Stimulated activated CD4-positive, alpha-beta T cell treated with anti-CD3 and anti-CD28 coated beads, Interleukin-15, amount 100 ng/mL, for 24 hours (primary cell): ENCODE results near the gene MAP3K4.

Experiments used
- DNase-seq: peaks from one replicate; pipeline ENCODE4 v3.0.0-alpha.2; 2020

MAP3K4 gene

DNA sequence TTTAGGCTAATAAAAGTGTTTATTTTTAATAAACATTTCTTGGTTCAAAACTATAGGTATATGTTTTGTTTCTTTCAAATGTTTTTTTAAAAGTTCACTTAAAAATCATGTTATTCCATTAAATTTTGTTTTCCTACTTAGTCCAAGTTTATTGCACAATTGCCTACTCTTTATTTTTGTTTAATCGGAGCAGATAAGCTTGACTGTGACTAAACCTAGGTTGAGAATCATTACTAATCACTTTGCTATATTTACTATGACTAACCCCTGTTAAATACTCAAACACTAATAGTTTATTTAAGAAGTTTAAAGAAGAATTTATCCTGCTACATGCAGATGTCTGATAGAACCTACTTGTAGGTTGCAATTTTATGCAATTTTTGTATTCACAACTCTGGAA is 18.8 kb downstream of the MAP3K4 start:
- DNase-seq, result no peak

DNA sequence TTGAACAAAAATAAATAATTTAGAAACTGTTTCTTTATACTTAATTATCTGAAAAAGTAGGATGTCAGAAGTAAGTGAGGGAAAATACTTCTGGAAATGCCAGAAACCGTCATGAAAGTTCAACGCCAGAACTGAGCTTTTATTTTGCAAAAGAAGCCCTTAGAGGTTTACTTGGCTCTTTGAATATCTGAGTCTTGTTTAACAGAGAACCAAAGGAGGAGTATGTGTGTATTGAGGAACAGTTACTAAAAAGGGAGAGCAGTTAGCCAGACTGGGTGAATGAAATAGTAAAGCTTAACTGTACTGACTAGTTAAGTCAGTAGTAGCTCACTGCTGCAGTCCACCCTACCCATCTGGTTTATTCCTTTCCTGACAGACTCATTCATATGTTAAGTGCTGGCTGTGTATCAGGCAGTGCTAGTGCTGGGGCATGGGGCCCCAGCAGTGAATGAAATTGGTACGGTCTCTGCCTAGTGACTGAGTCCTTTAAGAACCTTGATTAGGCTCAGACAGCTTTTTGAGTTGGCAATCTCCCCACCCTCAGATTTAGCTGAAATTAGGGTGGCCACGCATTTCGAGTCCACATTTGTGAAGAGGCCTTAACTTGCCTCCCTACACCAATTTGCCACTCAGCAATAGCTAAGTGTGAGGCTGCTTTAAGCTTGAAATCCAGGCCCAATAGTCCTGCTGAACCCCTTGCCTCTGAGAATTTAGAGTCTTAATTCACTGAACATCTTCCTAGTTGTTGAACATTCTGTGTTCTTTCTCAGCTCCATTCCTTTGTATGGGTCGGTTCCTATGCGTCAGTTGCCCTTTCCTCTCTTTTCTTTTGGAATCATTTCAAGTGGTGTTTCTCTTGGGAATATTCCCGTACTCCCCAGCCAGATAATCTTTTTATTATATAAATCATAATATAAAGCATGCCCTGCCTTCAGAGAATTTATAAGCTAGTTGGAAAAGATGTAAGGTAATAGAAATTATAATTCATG is 20.2 kb downstream of the MAP3K4 start:
- no peak for DNase-seq

GRCh38 chr6:161013695-161014094 is 22.1 kb downstream of the MAP3K4 start:
- DNase-seq, result no peak

DNA sequence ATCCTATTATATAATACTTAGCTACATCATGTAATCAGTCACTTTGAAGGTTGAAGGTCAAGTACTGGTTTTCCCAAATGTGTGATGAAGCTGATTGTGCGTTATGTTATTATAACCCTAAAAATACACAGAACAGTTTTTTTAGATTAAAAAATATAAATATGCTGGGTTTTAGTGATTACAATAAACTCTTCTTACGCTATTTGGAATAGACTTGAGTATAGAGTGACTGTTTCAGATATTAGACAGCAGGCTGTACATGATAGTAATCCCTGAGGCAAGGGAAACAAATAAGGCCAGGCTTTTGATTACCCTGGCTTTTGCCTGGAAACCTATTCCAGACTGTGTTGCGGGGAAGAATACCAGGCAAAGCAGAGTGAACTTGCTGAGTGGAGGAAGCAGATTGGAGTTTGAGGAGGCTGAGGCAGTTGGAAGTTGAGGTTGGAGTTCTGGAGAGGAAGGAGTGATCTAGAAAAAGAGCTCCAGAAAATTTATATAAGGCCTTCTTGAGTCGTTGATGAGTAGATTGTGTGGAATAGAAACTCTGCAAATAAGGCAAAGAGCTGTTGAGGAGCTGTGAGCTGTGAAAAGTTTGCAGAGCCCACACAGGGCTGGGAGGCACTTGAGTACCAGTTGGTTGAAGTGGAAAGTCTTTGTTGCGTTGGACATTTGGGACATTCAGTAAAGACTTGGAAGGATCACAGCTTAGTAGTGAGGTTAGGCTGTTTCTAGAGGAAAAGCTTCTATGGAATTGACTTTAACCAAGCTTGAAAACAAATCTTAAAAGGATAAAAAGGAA is 26.4 kb downstream of the MAP3K4 start:
- DNase-seq, result no peak

- DNase-seq, result no peak
Observed at GRCh38 chr6:161019324-161019839, 27.8 kb downstream of the MAP3K4 start.

DNA sequence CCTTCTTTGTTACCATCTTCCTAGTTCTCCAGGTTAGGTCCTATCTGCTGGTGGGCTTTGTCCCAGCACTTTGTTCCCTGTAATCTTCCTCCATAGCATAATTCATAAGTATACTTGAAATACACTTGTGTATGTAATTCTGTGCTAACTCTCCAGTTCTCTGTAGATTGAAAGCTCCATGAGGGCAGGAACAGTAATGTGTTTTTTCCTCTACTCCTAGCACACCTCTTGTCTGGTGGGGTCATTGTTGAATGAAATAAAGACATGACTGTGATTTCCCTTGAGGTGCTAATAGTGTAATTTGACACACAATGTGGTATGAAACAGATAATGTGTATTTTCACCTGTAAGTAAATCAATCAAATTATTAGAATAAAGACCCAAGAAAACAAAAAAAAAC is 30.0 kb downstream of the MAP3K4 start:
- DNase-seq, result no peak

GRCh38 chr6:161021998-161022743 is 30.6 kb downstream of the MAP3K4 start:
- no peak for DNase-seq

- no peak for DNase-seq
Observed at GRCh38 chr6:161023316-161023715, 31.7 kb downstream of the MAP3K4 start.

DNA sequence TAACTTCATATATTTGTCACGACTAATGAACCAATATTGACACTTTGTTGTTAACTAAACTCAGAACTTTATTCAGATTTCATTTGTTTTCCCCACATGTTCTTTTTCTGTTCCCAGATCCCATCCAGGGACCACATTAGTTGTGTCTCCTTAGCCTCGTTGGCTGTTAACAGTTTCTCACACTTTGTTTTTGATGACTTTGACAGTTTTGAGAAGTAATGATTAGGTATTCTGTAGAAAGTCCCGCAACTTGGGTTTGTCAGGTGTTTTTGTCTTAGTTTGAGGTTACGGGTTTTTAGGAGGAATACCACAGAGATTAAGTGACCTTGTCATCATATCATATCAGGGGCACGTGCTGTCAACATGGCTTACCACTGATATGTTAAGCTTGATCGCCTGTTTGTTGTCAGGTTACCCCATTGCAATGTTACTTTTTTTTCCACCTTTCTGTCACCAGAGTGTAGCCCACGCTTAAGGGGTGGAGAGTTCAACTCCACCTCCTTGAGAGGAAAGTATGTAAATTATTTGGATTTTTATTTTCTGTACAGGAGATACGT is 32.9 kb downstream of the MAP3K4 start:
- DNase-seq, result no peak

- no peak for DNase-seq
Observed at GRCh38 chr6:161027385-161027784, 35.8 kb downstream of the MAP3K4 start.

- DNase-seq, result no peak
Observed at GRCh38 chr6:161029195-161029809, 37.7 kb downstream of the MAP3K4 start.

DNA sequence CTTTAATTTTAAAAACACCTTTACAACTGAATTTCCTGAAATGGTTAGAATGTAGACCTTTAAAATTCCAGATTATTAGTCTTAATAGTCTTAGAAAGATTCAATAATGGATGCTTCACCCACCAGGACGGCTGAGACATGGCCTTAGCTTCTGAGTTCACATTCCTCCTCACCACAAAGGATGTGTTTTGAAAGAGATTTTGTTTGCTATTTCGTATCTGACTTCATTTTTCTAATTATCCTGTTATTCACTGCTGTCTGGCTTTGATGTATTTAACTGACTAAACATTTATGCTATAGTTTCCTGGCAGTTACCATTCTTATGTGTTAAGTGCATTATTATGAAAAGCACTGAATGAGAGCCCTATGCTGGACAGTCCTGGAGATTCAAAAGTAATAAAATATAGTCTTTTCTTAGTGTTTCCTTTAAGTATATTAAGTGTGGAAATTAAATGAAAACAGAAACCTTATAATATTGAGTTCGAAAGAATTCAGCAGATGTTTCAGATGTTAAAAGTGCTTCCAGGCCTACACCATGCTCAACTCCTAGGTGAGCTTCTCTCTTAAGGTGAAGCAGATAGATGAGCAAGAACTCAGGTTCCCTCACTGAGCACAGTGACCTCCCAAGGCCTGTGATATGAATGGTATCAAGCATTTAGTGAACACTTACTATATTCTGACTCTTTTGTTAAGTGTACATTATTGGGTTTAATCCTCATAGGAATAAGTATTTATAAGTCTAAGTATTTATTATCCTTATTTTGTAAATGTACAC is 40.3 kb downstream of the MAP3K4 start:
- no peak for DNase-seq

- no peak for DNase-seq
Observed at GRCh38 chr6:161033667-161034066, 42.1 kb downstream of the MAP3K4 start.

DNA sequence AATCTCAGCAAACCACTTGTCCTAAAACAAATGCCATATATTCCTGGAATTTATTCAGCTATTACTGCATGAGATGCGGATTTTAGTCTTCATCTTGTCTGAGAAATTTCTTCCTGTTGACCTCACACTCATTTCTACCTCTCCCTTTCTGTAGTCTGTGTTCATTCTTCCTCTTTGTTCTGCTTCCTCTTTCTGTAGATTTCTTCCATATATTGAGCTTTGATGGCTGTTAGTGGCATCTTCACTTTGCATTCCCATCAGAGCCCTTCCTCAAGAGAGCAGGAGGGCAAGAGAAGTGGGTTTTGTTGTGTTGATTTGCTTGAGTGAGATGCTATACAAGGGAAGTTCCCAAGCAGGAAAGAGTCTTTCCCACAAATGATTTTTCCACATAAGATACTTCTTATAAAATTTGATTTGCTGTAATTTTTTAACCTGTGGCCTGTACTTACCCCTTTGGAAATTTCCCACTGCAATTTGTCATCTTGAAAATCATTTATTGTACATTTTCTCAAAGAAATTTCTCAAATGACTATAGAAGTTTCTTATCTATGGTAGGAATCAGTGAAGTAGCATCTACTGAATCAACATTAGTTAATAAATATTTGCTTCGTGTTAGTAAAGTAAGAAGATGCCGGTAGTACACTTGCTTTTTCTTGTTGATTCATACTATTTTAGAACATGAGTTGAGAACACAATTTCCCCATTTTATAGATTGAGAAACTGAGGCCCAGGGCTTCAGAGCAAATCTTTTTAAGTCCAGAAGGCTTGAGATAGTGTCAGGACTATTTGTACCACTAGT is 43.8 kb downstream of the MAP3K4 start:
- no peak for DNase-seq

- DNase-seq, result no peak
Observed at GRCh38 chr6:161035981-161036263, 44.4 kb downstream of the MAP3K4 start.

- DNase-seq, result no peak
Observed at GRCh38 chr6:161037873-161038228, 46.3 kb downstream of the MAP3K4 start.

DNA sequence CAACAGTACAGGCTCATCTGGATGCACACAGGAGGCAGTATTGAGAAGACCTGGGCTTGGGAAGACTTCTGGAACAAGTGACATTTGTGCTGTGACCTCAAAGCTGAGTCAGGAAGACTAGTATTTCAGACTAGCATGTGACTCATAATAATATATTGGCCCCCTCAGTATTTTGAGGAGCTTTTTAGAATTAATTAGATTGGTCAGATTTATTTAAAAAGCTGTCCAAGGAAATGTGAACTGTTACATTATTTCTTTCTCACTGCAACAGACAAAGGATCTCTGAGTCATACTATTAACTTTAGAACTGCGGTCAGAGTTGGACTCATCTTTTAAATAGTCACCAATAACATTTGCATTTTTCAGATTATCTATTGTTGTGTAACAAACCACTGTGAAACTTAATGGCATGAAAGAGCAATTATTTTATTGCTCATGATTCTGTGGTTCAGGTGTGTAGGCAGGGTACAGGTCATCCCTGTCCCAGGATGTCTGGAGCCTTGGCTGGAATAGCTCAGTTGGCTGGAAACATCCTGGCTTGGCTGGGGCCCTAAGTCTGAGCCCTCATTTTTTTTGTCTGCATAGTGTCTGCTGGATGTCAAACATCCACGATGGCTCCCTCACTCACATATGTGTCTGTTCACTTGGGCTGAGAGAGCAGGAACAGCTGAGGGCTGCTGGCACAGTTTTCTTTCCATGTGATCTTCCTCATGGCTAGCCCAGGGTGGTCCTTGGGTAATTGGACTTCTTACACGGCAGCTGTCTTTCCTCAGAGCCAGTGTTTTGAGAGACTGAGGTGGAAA is 46.9 kb downstream of the MAP3K4 start:
- DNase-seq, result peak; percentile 9

- no peak for DNase-seq
Observed at GRCh38 chr6:161041274-161041673, 49.7 kb downstream of the MAP3K4 start.

DNA sequence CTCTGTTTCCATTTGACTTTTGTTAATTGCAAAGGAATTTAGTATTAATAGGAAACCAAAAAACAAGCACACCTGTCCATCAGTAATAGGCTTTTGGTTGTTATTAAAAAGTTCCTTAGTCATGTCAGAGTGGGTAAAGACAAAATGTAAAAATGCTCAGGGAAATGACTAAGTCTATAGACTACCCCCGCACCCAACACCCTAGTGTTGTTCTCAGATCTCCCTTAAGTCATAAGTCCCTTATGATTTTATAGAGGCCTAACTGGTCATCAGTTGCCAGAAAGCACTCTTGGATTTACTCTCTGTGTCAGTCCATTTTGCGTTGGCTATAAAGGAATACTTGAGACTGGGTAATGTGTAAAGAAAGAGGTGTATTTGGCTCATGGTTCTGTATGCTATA is 52.8 kb downstream of the MAP3K4 start:
- DNase-seq, result no peak

DNA sequence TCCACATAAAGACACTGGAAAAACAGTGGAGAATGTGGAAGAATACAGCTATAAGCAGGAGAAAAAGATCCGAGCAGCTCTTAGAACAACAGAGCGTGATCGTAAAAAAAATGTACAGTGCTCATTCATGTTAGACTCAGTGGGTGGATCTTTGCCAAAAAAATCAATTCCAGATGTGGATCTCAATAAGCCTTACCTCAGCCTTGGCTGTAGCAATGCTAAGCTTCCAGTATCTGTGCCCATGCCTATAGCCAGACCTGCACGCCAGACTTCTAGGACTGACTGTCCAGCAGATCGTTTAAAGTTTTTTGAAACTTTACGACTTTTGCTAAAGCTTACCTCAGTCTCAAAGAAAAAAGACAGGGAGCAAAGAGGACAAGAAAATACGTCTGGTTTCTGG is 57.1 kb downstream of the MAP3K4 start:
- DNase-seq, result no peak
